Prostate gland (tissue), 2 donors: ENCODE data around the gene WDR31. TPM values are rescaled to one million over a fixed set of nuclear protein-coding genes. Genes with fewer than 3 reads are reported as not detected.

Source experiments
- DNase-seq: peaks from one replicate; pipeline ENCODE4 v3.0.0-alpha.2; 2019; ENCODE audit warnings: low spot score
- H3K27ac ChIP-seq, 2 donors: fragments of 200-600 bp; sonication (generic); 2 replicates each; pipeline ENCODE4 v1.5.1; 2017 to 2019
- H3K27me3 ChIP-seq: fragments of 200-600 bp; sonication (generic); replicated peaks from 2 replicates; pipeline ENCODE4 v1.5.1; 2019; ENCODE audit not compliant: insufficient read depth
- H3K36me3 ChIP-seq, 2 donors: fragments of 200-600 bp; sonication (generic); 1 replicate in 1 of 2; 2 replicates in 1 of 2; pipeline versions ENCODE4 v1.5.1 to v1.8.1; 2017 to 2019
- H3K4me1 ChIP-seq: fragments of 200-600 bp; sonication (generic); replicated peaks from 2 replicates; pipeline ENCODE4 v1.5.1; 2019
- H3K4me3 ChIP-seq, 2 donors: fragments of 200-600 bp; sonication (generic); 2 replicates each; pipeline ENCODE4 v1.5.1; 2017 to 2019
- H3K9me3 ChIP-seq: fragments of 200-600 bp; sonication (generic); 2 replicates; pipeline ENCODE4 v1.5.1; 2017
- CTCF ChIP-seq, 4 experiments: fragments of 200-600 bp in 2 of 4; fragments of 450-650 bp in 2 of 4; sonication (generic) in 2 of 4; IDR thresholded peaks; 1 replicate in 3 of 4; 2 replicates in 1 of 4; pipeline ENCODE4 v1.5.1; 2016 to 2019; ENCODE audit warnings: antibody characterized with exemption in 4 of 4, mild to moderate bottlenecking in 2 of 4, moderate library complexity in 2 of 4
- POLR2A ChIP-seq: fragments of 450-650 bp; IDR thresholded peaks from one replicate; pipeline ENCODE4 v1.6.1; 2016; ENCODE audit warnings: antibody characterized with exemption, mild to moderate bottlenecking
- POLR2AphosphoS5 ChIP-seq: sonication (generic); formaldehyde crosslinking; IDR thresholded peaks from one replicate; pipeline ENCODE4 v1.6.1; 2017; ENCODE audit warnings: antibody characterized with exemption
- WGBS: methylation state at CpG from one replicate; pipeline ENCODE4 v1.1.5; 2018; 5-methylcytosine and 5-hydroxymethylcytosine counted together
- intact Hi-C: fragments of 100-400 bp; cut with DNase I; formaldehyde crosslinking; loops from one replicate; pipeline ENCODE4 v1.14.2; 2022
- total RNA-seq, 2 donors: library from RNA; depleted of rRNA; stranded (reverse); fragments of >200 nt; gene quantifications; one replicate each; pipeline ENCODE4 v1.1.0, GENCODE V29; 2016

WDR31 gene
- total RNA-seq, 2 donors from 2014 or later = 5.1 to 6.4 TPM

- H3K4me3 ChIP-seq = no peak overlapping the region
Observed at GRCh38 chr9:113356686-113357292, 16.7 kb upstream of the WDR31 start.

GRCh38 chr9:113355040-113355596, 15.0 kb upstream of the WDR31 start:
- no peaks in the 10 kb centered on the region for H3K4me1 ChIP-seq
- 93% methylated on average over 4 of the region's 4 CpGs for WGBS
- H3K36me3 ChIP-seq = no peaks in the 10 kb centered on the region
- DNase-seq = no peak
- no peak for TF ChIP-seq POLR2A
- no peak for TF ChIP-seq POLR2AphosphoS5
- TF ChIP-seq CTCF (IDR thresholded peaks at IDR 0.05) = no peak
- no peak overlapping the region for H3K27ac ChIP-seq
- intact Hi-C loops = no loop called here
- no peaks in the 10 kb centered on the region for H3K9me3 ChIP-seq
- no peaks in the 10 kb centered on the region for H3K27me3 ChIP-seq
- H3K4me3 ChIP-seq = no peak overlapping the region

More at GRCh38 chr9:113356686-113357292, 16.7 kb upstream of the WDR31 start:
- intact Hi-C loops = no loop called here
- 55% methylated on average over 7 of the region's 7 CpGs for WGBS
- H3K9me3 ChIP-seq = no peaks in the 10 kb centered on the region
- DNase-seq = no peak
- H3K36me3 ChIP-seq = no peaks in the 10 kb centered on the region
- no peak for TF ChIP-seq POLR2A
- no peak for TF ChIP-seq CTCF (IDR thresholded peaks at IDR 0.05)
- no peak for TF ChIP-seq POLR2AphosphoS5
- H3K4me1 ChIP-seq = no peaks in the 10 kb centered on the region
- no peak overlapping the region for H3K27ac ChIP-seq
- H3K27me3 ChIP-seq = no peaks in the 10 kb centered on the region

- no peak overlapping the region for H3K27ac ChIP-seq
- no peaks in the 10 kb centered on the region for H3K27me3 ChIP-seq
Observed at GRCh38 chr9:113352411-113352810, 12.3 kb upstream of the WDR31 start.

GRCh38 chr9:113352006-113352405, 11.9 kb upstream of the WDR31 start:
- no peak for TF ChIP-seq POLR2AphosphoS5
- no peak for TF ChIP-seq CTCF (IDR thresholded peaks at IDR 0.05)
- no peak for TF ChIP-seq POLR2A
- H3K36me3 ChIP-seq = no peaks in the 10 kb centered on the region
- no peak overlapping the region for H3K4me3 ChIP-seq
- DNase-seq = no peak
- no peaks in the 10 kb centered on the region for H3K4me1 ChIP-seq
- intact Hi-C loops = no loop called here
- WGBS = 80% methylated on average over 6 of the region's 6 CpGs
- H3K27ac ChIP-seq = no peak overlapping the region
- no peaks in the 10 kb centered on the region for H3K27me3 ChIP-seq
- H3K9me3 ChIP-seq = no peaks in the 10 kb centered on the region

More at GRCh38 chr9:113352411-113352810, 12.3 kb upstream of the WDR31 start:
- WGBS = 59% methylated on average over 1 of the region's 1 CpG
- Histone ChIP-seq H3K4me3 (no peak overlapping the region), H3K36me3 (no peaks in the 10 kb centered on the region), H3K4me1 (no peaks in the 10 kb centered on the region), H3K9me3 (no peaks in the 10 kb centered on the region)
- intact Hi-C loops = no loop called here
- no peak for DNase-seq
- TF ChIP-seq POLR2A = no peak
- no peak for TF ChIP-seq POLR2AphosphoS5
- no peak for TF ChIP-seq CTCF (IDR thresholded peaks at IDR 0.05)

GRCh38 chr9:113350937-113351336, 10.9 kb upstream of the WDR31 start:
- H3K4me3 ChIP-seq = no peak overlapping the region
- H3K36me3 ChIP-seq = no peaks in the 10 kb centered on the region
- 62% methylated on average over 6 of the region's 6 CpGs for WGBS
- no peaks in the 10 kb centered on the region for H3K27me3 ChIP-seq
- H3K27ac ChIP-seq = no peak overlapping the region
- TF ChIP-seq CTCF (IDR thresholded peaks at IDR 0.05) (no peak), POLR2A (no peak), POLR2AphosphoS5 (no peak)
- no peaks in the 10 kb centered on the region for H3K4me1 ChIP-seq
- H3K9me3 ChIP-seq = no peaks in the 10 kb centered on the region
- DNase-seq = no peak
- intact Hi-C loops = no loop called here
